Activated CD8-positive, alpha-beta T cell treated with anti-CD3 and anti-CD28 coated beads for 36 hours (primary cell): ENCODE data around the gene GH1. TPM values are rescaled to one million over a fixed set of nuclear protein-coding genes. Genes with fewer than 3 reads are reported as not detected.
A peak's percentile ranks its signal among the peaks of the same experiment; 100 is the strongest.
"Not testable (repeated sequence)": the region's sequence is repeated elsewhere in the genome, so short reads cannot be mapped to it uniquely, and the experiment has no call there.

ENCODE experiments used
- ATAC-seq: fragments of 200-7000 bp; cut with Tn5 transposase; one replicate; pipeline ENCODE4 v1.10.0; 2021; ENCODE audit warnings: mild to moderate bottlenecking, moderate library complexity
- CTCF ChIA-PET: fragments of 350-600 bp; sonication (Branson Sonifier 250); formaldehyde crosslinking; loops from one replicate; lab custom pipeline; 2021; ENCODE audit warnings: antibody characterized with exemption; lab: Charles Lee
- POLR2A ChIA-PET: fragments of 350-600 bp; sonication (Branson Sonifier 250); formaldehyde crosslinking; loops from one replicate; lab custom pipeline; 2021; ENCODE audit warnings: antibody characterized with exemption; lab: Charles Lee
- DNase-seq: peaks from one replicate; pipeline ENCODE4 v3.0.0-alpha.2; 2020
- H3K27ac Mint-ChIP-seq: one replicate; pipeline ENCODE4 v1.8.0; 2021; ENCODE audit warnings: mild to moderate bottlenecking, mixed read lengths
- H3K27me3 Mint-ChIP-seq: one replicate; pipeline ENCODE4 v1.8.0; 2021; ENCODE audit warnings: mixed read lengths
- H3K36me3 Mint-ChIP-seq: one replicate; pipeline ENCODE4 v1.8.0; 2021; ENCODE audit warnings: low read depth, mixed read lengths
- H3K4me1 Mint-ChIP-seq: one replicate; pipeline ENCODE4 v1.8.0; 2021; ENCODE audit warnings: low read depth, mixed read lengths
- H3K4me3 Mint-ChIP-seq: one replicate; pipeline ENCODE4 v1.8.0; 2021; ENCODE audit warnings: mild to moderate bottlenecking, moderate library complexity, mixed read lengths
- H3K9me3 Mint-ChIP-seq: one replicate; pipeline ENCODE4 v1.8.0; 2021; ENCODE audit warnings: mixed read lengths
- intact Hi-C: fragments of 100-400 bp; cut with micrococcal nuclease; formaldehyde crosslinking; loops from one replicate; pipeline ENCODE4 v1.10.0; 2022
- total RNA-seq, 2 experiments: library from RNA; stranded (reverse); gene quantifications; one replicate each; pipeline ENCODE4 v1.2.3, GENCODE V29; 2021
- TF ChIP-seq, protein P1 (sequence below): fragments of 200-600 bp; IDR thresholded peaks from one replicate; pipeline ENCODE4 v1.8.0; 2022; ENCODE audit warnings: antibody characterized with exemption, mild to moderate bottlenecking

GH1 gene
- not detected for total RNA-seq

DNA sequence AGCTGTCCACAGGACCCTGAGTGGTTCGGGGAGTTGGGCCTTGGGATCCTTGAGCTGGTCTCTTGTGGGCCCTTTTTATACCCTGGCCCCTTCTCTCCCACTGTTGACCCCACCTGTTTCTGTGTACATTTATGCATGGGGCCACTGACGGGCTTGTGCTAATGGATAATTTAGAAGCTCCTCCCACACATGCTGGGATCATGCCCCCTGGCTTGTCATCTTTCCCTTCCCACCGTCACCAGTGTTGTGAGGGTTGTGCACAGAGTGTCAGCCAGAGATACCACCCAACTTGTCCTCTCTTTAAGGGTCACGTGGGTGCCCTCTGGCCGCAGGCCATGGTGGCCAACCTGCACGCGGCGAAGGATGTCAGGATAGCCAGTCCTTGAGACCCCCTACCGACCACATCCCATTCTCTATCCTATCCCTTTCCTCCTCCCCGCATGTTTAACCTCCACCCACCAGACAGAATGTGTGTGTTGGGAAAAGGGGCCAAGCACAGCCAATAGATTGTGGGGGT is at the start of gene GH1:
Gene GH1, minus strand, starts transcription at position 51 of the 517 bp plus-strand sequence. CDS start 63 bp downstream, outside the sequence.
- not testable (repeated sequence) for DNase-seq, H3K27me3 Mint-ChIP-seq, H3K9me3 Mint-ChIP-seq, H3K4me3 Mint-ChIP-seq, H3K27ac Mint-ChIP-seq, ATAC-seq, H3K36me3 Mint-ChIP-seq, H3K4me1 Mint-ChIP-seq
- CTCF ChIA-PET: interaction anchor here (0.8 to 9.7 kb wide), 37 partner anchors 7 to 316 kb away, joined by 3 to 126 read pairs (median 6); partner anchors contain the start of genes CD79B, ERN1, ICAM2 and PRR29
- POLR2A ChIA-PET: interaction anchor here (0.8 to 0.9 kb wide), 2 partner anchors 72 to 104 kb away, joined by 3 to 6 read pairs; no protein-coding TSS in a partner anchor
- intact Hi-C loops: loop anchor here (2.0 to 5.0 kb wide), 4 partner anchors 28 to 213 kb away; partner anchors contain the start of gene ERN1

DNA sequence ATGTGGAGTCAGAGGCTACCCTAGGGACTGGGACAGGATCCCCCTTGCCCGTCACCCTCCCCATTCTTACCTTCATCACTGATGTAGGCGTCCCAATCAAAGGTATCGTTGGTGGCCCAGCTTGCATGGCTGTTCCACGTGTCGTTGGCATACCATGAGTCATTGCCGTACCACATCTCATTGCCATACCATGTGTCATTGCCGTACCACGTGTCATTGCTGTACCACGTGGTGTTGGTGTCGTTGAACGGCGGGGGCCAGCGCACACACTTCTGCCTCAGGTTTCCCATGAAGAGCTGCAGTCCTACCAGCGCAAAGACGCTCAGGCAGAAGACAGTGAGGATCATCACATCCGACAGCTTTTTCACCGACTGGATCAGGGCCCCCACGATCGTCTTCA is 49.3 kb upstream of the GH1 start:
- TF ChIP-seq, protein P1, sequence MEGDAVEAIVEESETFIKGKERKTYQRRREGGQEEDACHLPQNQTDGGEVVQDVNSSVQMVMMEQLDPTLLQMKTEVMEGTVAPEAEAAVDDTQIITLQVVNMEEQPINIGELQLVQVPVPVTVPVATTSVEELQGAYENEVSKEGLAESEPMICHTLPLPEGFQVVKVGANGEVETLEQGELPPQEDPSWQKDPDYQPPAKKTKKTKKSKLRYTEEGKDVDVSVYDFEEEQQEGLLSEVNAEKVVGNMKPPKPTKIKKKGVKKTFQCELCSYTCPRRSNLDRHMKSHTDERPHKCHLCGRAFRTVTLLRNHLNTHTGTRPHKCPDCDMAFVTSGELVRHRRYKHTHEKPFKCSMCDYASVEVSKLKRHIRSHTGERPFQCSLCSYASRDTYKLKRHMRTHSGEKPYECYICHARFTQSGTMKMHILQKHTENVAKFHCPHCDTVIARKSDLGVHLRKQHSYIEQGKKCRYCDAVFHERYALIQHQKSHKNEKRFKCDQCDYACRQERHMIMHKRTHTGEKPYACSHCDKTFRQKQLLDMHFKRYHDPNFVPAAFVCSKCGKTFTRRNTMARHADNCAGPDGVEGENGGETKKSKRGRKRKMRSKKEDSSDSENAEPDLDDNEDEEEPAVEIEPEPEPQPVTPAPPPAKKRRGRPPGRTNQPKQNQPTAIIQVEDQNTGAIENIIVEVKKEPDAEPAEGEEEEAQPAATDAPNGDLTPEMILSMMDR: no peak
- ATAC-seq (peak; percentile 17), DNase-seq (peak; percentile 52)
- no peaks in the 10 kb centered on the region for H3K9me3 Mint-ChIP-seq
- no peak overlapping the region for H3K4me3 Mint-ChIP-seq
- H3K27me3 Mint-ChIP-seq: no peaks in the 10 kb centered on the region
- H3K36me3 Mint-ChIP-seq: no peaks in the 10 kb centered on the region
- CTCF ChIA-PET: interaction anchor here (0.8 to 2.7 kb wide), 9 partner anchors 11 to 166 kb away, joined by 3 to 15 read pairs (median 4); no protein-coding TSS in a partner anchor
- H3K4me1 Mint-ChIP-seq: peaks cover 18% of the 10 kb centered on the region
- no peak overlapping the region for H3K27ac Mint-ChIP-seq
- intact Hi-C loops: no loop called here
- POLR2A ChIA-PET: interaction anchor here (1.1 to 1.4 kb wide), 2 partner anchors 12 to 21 kb away, joined by 3 to 4 read pairs; no protein-coding TSS in a partner anchor

DNA sequence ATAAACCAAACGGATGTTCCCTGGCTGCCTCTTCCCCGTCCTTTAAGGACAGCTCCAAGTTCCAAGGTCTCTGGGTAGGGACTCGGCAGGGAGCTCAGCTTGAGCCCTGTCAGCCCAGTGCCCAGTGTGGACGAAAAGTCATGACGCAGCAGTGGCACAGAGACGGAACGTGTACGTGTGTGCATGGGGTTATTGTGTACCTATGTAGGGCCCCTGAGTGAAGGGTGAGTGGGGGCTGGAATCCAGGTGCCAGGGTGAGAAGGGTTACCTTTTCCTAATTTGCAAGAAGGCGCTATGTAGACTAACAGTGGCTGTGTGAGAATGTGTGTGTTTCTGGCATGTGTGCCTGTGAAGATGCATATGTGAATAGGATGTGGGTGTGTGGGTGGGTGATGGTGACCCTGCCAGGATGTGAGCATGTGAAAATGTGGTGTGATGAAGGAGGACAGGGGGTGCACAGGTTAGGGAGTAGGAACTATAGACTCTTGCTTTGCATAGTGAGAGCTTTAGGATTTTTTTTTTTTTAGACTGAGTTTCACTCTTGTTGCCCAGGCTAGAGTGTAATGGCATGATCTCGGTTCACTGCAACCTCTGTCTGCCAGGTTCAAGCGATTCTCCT is 48.1 kb upstream of the GH1 start:
- intact Hi-C loops: no loop called here
- no peak overlapping the region for H3K27ac Mint-ChIP-seq
- DNase-seq (peak; percentile 86), ATAC-seq (peak; percentile 95)
- H3K4me3 Mint-ChIP-seq: no peak overlapping the region
- no peaks in the 10 kb centered on the region for H3K36me3 Mint-ChIP-seq
- H3K9me3 Mint-ChIP-seq: no peaks in the 10 kb centered on the region
- POLR2A ChIA-PET: interaction anchor here (0.6 to 1.4 kb wide), 4 partner anchors 13 to 44 kb away, joined by 3 to 4 read pairs (median 4); no protein-coding TSS in a partner anchor
- CTCF ChIA-PET: interaction anchor here (0.9 to 2.5 kb wide), 6 partner anchors 16 to 64 kb away, joined by 3 to 15 read pairs (median 4); no protein-coding TSS in a partner anchor
- H3K4me1 Mint-ChIP-seq: peaks cover 18% of the 10 kb centered on the region
- no peaks in the 10 kb centered on the region for H3K27me3 Mint-ChIP-seq
- TF ChIP-seq, protein P1: no peak

DNA sequence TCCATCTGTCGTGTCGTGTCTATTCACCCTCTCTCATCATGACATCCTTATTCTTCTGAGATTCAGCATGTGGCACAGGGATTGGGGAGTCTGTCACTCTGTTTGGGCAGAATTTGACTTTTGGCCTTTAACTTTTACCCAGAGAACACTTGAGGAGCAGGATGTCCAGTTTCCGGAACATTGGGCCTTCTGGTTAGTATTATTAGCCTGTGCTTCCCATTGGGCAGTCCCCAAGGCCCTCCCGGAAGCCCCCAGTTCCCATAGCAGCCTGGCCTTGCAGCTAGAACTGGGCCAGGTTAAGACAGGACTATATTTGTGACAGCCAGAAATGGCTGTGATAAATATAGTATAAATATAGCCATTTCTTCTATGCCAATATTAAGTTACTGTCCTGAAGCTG is 44.5 kb upstream of the GH1 start:
- no peak overlapping the region for H3K4me3 Mint-ChIP-seq
- H3K27ac Mint-ChIP-seq: no peak overlapping the region
- H3K4me1 Mint-ChIP-seq: peaks cover 19% of the 10 kb centered on the region
- DNase-seq: no peak
- no peak for ATAC-seq
- intact Hi-C loops: no loop called here
- H3K27me3 Mint-ChIP-seq: no peaks in the 10 kb centered on the region
- H3K36me3 Mint-ChIP-seq: no peaks in the 10 kb centered on the region
- CTCF ChIA-PET: interaction anchor here (1.4 to 3.1 kb wide), 3 partner anchors 13 to 52 kb away, joined by 3 to 16 read pairs (median 9); partner anchors contain the start of gene CSHL1
- no peaks in the 10 kb centered on the region for H3K9me3 Mint-ChIP-seq
- POLR2A ChIA-PET: no interaction called here
- TF ChIP-seq, protein P1: no peak

DNA sequence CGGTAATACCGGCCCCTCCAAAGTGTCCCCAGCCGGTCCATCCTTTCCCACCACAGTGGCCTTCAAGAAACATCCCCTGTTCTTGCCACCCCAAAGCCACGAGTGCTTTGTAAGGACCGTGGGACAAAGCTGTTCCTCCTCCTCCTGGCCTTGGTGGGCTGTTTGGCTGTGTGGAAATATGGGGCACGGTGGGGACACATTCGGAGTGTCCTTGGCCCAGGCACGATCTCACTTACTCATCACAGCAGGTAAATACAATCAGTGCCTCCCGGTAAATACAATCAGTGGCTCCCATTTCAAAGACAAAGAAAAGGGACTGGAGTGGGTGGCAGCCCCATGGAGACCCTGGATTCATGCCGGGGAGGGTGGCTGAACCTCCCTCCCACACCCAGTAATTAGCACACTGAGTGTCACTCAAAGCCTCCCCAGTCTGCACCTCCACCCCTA is 43.7 kb upstream of the GH1 start:
- CTCF ChIA-PET: interaction anchor here (2.2 kb wide), 1 partner anchor 16 kb away, joined by 8 read pairs; no protein-coding TSS in a partner anchor
- Mint-ChIP-seq H3K4me3 (no peak overlapping the region), H3K36me3 (no peaks in the 10 kb centered on the region), H3K4me1 (peaks cover 15% of the 10 kb centered on the region), H3K27me3 (no peaks in the 10 kb centered on the region), H3K27ac (no peak overlapping the region), H3K9me3 (no peaks in the 10 kb centered on the region)
- DNase-seq: no peak
- TF ChIP-seq, protein P1: no peak
- ATAC-seq: no peak
- POLR2A ChIA-PET: no interaction called here
- intact Hi-C loops: no loop called here
